Subcutaneous adipose tissue (tissue), 4 donors: Measurements from ENCODE around the gene RERE. TPM values are rescaled to one million over a fixed set of nuclear protein-coding genes. Genes with fewer than 3 reads are reported as not detected.

Source experiments
- CTCF ChIP-seq: fragments of 450-650 bp; IDR thresholded peaks from one replicate; pipeline ENCODE4 v1.5.1; 2016; ENCODE audit warnings: low read depth, mild to moderate bottlenecking, control low read depth, antibody characterized with exemption, moderate library complexity
- total RNA-seq, 4 donors: library from RNA; depleted of rRNA; stranded (reverse); fragments of >200 nt; gene quantifications; one replicate each; pipeline ENCODE4 v1.1.0, GENCODE V29; 2016

Gene RERE
- total RNA-seq, 4 donors from 2014 or later, result 67.0 to 91.4 (median 83.1) TPM

- no peak for TF ChIP-seq CTCF
Measured at GRCh38 chr1:8818325-8818775, 910 bp upstream of the RERE start.

- no peak for TF ChIP-seq CTCF
Measured at GRCh38 chr1:8816831-8817411, 519 bp downstream of the RERE start.

- no peak for TF ChIP-seq CTCF
Measured at GRCh38 chr1:8816264-8816663, 1.2 kb downstream of the RERE start.

- TF ChIP-seq CTCF, result no peak
Measured at GRCh38 chr1:8815582-8816151, 1.8 kb downstream of the RERE start.

GRCh38 chr1:8814865-8815264 lies 2.6 kb downstream of the RERE start:
- TF ChIP-seq CTCF, result no peak

GRCh38 chr1:8813991-8814390 lies 3.4 kb downstream of the RERE start:
- no peak for TF ChIP-seq CTCF

- no peak for TF ChIP-seq CTCF
Measured at GRCh38 chr1:8813016-8813763, 4.2 kb downstream of the RERE start.
